ENCODE results near the gene KRT7. TPM values are rescaled to one million over a fixed set of nuclear protein-coding genes. Genes with fewer than 3 reads are reported as not detected.

KRT7 gene
- total and polyA plus RNA-seq, 9 of the 15 experiments (the other 6 are each of a cell fraction or from before 2014, with no cell fraction given), result 1.4 TPM; not detected in 8

- Histone ChIP-seq H3K9ac (ENCODE audit: insufficient read depth in 1 of 2, low read depth in 2 of 2, low read length in 2 of 2) (no peak overlapping the region), H3K4me2 (ENCODE audit: insufficient read depth, low read length) (no peak overlapping the region), H3K4me1 (replicated peaks in 1 of 2; ENCODE audit: control insufficient read depth in 2 of 2, insufficient read depth in 2 of 2, low read length in 2 of 2) (no peaks in the 10 kb centered on the region), H3K79me2 (ENCODE audit: control insufficient read depth, insufficient read depth, low read length) (no peaks in the 10 kb centered on the region), H3K4me3 (no peak overlapping the region), H3K9me3 (replicated peaks; ENCODE audit: control insufficient read depth, insufficient read depth, low read depth, low read length) (no peaks in the 10 kb centered on the region), H3K27me3 (ENCODE audit: control insufficient read depth in 2 of 2, insufficient read depth in 2 of 2, low read length in 2 of 2) (peaks cover 5 to 23% of the 10 kb centered on the region in 2 experiments; a peak in 4 of 5 replicates), H2AFZ (ENCODE audit: low read depth, low read length) (no peak overlapping the region), H3K27ac (ENCODE audit: extremely low read depth, low read depth, low read length) (no peak overlapping the region), H3K36me3 (ENCODE audit: control insufficient read depth, insufficient read depth, low read length) (no peaks in the 10 kb centered on the region), H3K9me1 (ENCODE audit: control insufficient read depth, insufficient read depth, low read length) (no peaks in the 10 kb centered on the region), H4K20me1 (replicated peaks; ENCODE audit: control insufficient read depth, insufficient read depth, low read length) (no peaks in the 10 kb centered on the region; the same call in 1 of the 2 replicates)
- ATAC-seq (no peak), DNase-seq (ENCODE audit: extremely low read depth in 1 of 4, low spot score in 3 of 4) (no peak), FAIRE-seq (no peak)
- BruUV-seq (replicated peaks), result no TSS peak
- WGBS (ENCODE audit: insufficient coverage, low coverage, missing lambda C conversion rate), result 3% methylated on average over 5 of the region's 5 CpGs
- ChIA-PET POLR2A (interaction anchor here (0.6 to 0.7 kb wide), 2 partner anchors 16 to 467 kb away, joined by 3 to 4 read pairs; no protein-coding TSS in a partner anchor), CTCF (ENCODE audit: low intra/inter-chr PET ratio) (no interaction called here)
- intact Hi-C loops (cut with micrococcal nuclease), result no loop called here
- TF ChIP-seq RUNX1 (IDR thresholded peaks at IDR 0.05; ENCODE audit: low read depth) (no peak), ZNF592 (IDR thresholded peaks at IDR 0.05) (no peak), HLTF (IDR thresholded peaks at IDR 0.05) (no peak), TAF1 (IDR thresholded peaks at IDR 0.05; ENCODE audit: control insufficient read depth, extremely low read depth, insufficient read depth, low read length, severe bottlenecking) (no peak), ZNF507 (tag; conservative IDR thresholded peaks at IDR 0.05) (no peak), TFAM (CRISPR knock-in tag; conservative IDR thresholded peaks at IDR 0.05) (no peak), STAT6 (CRISPR knock-in tag; IDR thresholded peaks at IDR 0.05) (no peak), SMAD1 (IDR thresholded peaks at IDR 0.05; ENCODE audit: low read depth, low read length, partially characterized antibody) (no peak)
- in situ Hi-C loops (cut with MboI), result no loop called here
Observed at GRCh38 chr12:52296572-52297215, 63.7 kb downstream of the KRT7 start.

Measured in K562 (cell line).